AG20443 (cell line): ENCODE results near the gene MDM2.
"Not testable (repeated sequence)": the region's sequence is repeated elsewhere in the genome, so short reads cannot be mapped to it uniquely, and the experiment has no call there.

Experiments
- DNase-seq: peaks from one replicate; pipeline ENCODE4 v3.0.0; 2012; ENCODE audit warnings: low spot score, mixed read lengths

Gene MDM2

GRCh38 chr12:68785823-68786222 is 22.2 kb upstream of the MDM2 start:
- no peak for DNase-seq

GRCh38 chr12:68786929-68787328 is 21.0 kb upstream of the MDM2 start:
- DNase-seq, result no peak

GRCh38 chr12:68788554-68789143 is 19.3 kb upstream of the MDM2 start:
- no peak for DNase-seq

- DNase-seq, result no peak
These were observed 18.7 kb upstream of the MDM2 start for GRCh38 chr12:68789144-68789878.

GRCh38 chr12:68790081-68790951 is 17.7 kb upstream of the MDM2 start:
- no peak for DNase-seq

DNA sequence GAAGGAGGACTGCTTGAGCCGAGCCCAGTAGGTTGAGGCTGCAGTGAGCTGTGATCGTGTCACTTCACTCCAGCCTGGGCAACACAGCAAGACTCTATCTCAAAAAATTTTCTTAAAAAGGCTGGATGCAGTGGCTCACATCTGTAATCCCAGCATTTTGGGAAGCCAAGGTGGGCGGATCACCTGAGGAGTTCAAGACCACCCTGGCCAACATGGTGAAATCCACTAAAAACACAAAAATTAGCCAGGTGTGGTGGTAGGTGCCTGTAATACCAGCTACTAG is 17.1 kb upstream of the MDM2 start:
- DNase-seq, result no peak

DNA sequence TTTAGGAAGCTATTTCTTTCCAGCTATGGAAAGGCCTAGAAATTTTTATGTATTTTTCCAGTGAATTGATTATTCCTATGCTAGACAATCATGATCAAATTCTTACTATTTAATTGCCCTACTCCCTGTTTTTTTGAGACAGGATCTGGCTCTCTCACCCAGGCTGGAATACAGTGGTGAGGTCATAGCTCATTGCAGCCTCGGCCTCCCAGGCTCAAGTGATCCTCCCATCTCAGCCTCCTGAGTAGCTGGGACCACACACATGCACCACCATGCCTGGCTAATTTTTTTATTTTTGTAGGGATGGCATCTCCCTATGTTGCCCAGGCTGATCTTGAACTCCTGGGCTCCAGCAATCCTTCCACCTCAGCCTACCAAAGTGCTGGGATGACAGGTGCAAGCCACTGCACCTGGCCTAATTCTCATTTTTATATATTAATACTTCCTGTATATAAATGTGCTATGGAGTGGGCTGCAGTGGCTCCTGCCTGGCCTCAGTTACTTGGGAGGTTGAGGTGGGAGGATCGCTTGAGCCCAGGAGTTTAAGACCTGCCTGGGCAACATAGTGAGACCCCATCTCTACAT is 16.0 kb upstream of the MDM2 start:
- DNase-seq, result no peak

DNA sequence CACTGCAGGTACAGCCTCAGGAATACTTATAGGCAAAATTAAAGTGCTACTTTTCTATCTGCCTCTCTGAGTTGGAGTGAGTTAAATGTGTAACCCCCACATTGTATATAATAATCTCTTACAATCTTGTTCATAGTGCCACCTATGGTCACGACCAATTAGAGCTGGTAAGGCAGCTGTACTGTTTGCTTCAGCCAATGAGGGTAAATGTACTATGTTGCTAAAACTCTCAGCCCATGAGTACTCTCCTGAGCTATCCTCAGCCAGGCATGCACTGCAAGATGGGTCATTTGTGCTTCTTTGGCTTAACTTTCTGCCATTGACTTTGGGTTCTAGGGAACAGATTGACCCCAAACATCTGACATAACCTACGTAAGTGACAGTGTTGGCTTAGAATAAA is 15.0 kb upstream of the MDM2 start:
- DNase-seq, result peak; percentile 59

GRCh38 chr12:68793436-68793835 is 14.5 kb upstream of the MDM2 start:
- no peak for DNase-seq

- DNase-seq, result no peak
These were observed 13.9 kb upstream of the MDM2 start for GRCh38 chr12:68793975-68794652.

DNA sequence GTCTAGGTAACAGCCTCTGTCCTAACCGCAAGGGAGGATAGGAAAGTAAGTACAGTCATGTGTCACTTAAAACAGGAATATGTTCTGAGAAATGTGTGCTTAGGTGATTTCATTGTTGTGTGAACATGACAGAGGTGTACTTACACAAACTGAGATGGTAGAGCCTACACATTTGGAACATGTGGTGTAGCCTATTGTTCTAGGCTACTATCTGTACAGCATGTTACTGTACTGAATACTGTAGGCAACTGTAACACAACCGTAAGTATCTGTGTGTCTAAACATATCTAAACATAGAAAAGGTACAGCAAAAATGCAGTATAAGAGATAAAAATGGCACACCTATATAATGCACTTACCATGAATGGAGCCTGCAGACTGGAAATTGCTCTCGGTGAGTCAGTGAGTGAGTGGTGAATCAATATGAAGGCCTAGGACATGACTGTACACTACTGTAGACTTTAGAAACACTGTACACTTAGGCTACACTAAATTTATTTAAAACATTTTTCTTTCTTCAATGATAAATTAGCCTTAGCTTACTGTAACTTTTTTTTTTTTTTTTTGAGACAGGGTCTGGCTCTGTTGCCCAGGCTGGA is 13.2 kb upstream of the MDM2 start:
- DNase-seq, result no peak

DNA sequence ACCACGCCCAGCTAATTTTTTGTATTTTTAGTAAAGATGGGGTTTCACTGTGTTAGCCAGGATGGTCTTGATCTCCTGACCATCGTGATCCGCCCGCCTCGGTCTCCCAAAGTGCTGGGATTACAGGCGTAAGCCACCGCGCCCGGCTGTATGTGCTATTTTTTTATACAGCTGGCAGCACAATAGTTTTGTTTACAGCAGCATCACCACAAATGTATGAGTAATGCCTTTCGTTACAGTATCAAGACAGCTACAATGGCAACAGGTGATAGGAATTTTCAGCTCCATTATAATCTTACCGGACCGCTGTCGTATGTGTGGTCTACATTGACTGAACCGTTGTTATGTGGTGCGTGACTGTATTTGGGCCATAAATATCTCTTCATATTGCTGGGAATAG is 11.6 kb upstream of the MDM2 start:
- no peak for DNase-seq

- DNase-seq, result no peak
These were observed 9.1 kb upstream of the MDM2 start for GRCh38 chr12:68798882-68799234.

- no peak for DNase-seq
These were observed 7.7 kb upstream of the MDM2 start for GRCh38 chr12:68800294-68800693.

GRCh38 chr12:68801124-68801523 is 6.9 kb upstream of the MDM2 start:
- DNase-seq, result not testable (repeated sequence)

GRCh38 chr12:68802372-68802745 is 5.6 kb upstream of the MDM2 start:
- DNase-seq, result not testable (repeated sequence)

GRCh38 chr12:68802911-68803651 is 4.9 kb upstream of the MDM2 start:
- DNase-seq, result peak; percentile 36

DNA sequence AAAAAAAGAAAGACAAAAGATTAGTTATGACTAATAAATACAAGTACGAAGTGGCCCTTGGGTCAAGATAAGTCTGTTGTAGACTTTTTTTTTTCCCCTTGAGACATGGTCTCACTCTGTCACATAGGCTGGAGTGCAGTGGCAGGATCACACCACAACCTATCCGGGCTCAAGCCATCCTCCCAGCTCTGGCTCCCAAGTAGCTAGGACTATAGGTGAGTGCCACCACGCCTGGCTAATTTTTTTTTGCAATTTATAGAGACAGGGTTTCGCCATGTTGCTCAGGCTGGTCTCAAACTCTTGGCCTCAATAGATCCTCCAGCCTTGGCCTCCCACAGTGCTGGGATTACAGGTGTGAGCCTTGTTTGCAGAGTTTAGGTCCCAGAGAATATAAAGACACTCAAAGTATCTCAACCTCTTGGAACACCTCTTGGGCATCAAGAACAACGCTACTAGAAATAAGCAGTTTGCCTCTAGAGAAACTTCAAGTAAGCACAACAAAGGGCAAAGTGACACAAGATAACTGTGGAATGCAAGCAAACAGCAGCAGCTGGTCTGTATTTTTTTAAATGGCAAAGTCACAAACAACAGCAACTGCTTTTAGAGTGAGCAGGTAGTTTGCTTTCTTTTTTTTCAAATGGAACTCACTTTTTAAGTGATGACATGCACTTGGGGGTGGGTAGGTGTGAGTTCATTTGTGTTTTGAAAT is 3.9 kb upstream of the MDM2 start:
- no peak for DNase-seq

DNA sequence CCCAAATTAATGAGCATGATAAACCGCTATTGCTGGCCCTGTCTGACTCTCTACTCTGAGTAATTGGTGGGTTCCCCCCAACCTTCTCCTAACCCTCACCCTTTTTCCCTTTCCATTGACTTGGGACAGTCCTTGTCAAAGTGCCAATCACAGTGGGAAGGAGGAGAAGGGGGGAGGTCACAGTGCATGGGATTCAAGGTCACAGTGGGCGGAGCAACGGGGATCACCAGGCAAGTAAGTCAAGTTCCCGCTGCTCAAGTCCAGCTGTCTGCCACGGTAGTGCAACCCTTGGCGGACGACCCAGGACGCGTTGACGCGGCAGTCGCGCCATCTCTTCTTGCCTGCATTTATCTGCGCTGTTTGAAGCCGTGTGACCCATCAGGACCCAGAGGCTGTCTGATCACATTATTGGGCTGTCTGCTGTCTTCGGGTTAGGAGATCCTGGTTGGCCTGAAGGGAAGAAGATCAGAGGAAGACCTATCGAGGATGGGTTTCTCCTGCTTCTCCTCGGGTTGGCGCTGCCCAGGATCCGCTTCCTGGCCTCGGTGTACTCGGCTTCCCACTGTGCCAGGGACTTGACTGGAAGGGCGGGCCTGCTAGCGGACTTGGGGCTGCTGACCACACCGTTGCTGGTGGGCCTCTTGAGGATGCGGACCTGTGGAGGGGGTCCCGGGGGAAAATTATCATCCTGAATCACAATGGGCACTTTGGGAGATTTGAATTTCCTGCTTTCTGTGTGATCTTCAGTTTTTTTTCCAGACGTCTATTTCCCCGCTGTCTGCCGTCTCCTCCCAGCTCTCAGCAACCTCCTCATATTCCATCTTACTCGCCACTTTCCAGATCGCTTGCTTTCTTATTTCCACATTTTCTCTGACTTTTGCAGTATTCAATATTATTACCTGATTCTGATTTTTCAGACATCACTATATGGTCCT is 3.1 kb upstream of the MDM2 start:
- no peak for DNase-seq
